ENCODE measurements around the gene TRABD2A. TPM values are rescaled to one million over a fixed set of nuclear protein-coding genes. Genes with fewer than 3 reads are reported as not detected.

Gene TRABD2A
- total and polyA plus RNA-seq, 2 of the 13 experiments (the other 11 are each of a cell fraction or from before 2014, with no cell fraction given), result 0.15 TPM; not detected in 1

- Histone ChIP-seq H3K9ac (ENCODE audit: insufficient read depth, low read depth, low read length) (no peak overlapping the region), H4K20me1 (ENCODE audit: insufficient read depth, low read length) (no peaks in the 10 kb centered on the region), H3K79me2 (ENCODE audit: insufficient read depth, low read length) (no peaks in the 10 kb centered on the region), H3K9me3 (ENCODE audit: low read length) (0 out of 2 replicates have a peak, but pooled peaks cover 5% of the 10 kb centered on the region), H3K4me1 (ENCODE audit: insufficient read depth, low read length) (peaks cover 8% of the 10 kb centered on the region; the same call in 1 of the 2 replicates), H3K4me2 (ENCODE audit: low read depth, low read length) (no peak overlapping the region), H3K27me3 (ENCODE audit: control insufficient read depth in 1 of 2, insufficient read depth in 2 of 2, low read length in 2 of 2) (no peaks in the 10 kb centered on the region; a peak in 1 of 5 replicates), H3K36me3 (replicated peaks in 1 of 2; ENCODE audit: control insufficient read depth in 1 of 2, insufficient read depth in 2 of 2, low read length in 2 of 2) (no peaks in the 10 kb centered on the region), H2AFZ (ENCODE audit: low read length) (no peak overlapping the region), H3K27ac (ENCODE audit: extremely low read length, insufficient read depth, low read length) (no peak overlapping the region), H3K4me3 (replicated peaks in 1 of 3; ENCODE audit: insufficient read depth in 1 of 3, low read depth in 2 of 3, low read length in 3 of 3) (no peak overlapping the region)
- ChIA-PET POLR2A (no interaction called here), CTCF (ENCODE audit: low intra/inter-chr PET ratio, low total read pairs) (no interaction called here)
- ATAC-seq (peak; percentile 84), DNase-seq (ENCODE audit: low spot score) (no peak), FAIRE-seq (no peak)
- 16% methylated on average over 3 of the region's 3 CpGs for WGBS (ENCODE audit: low lambda C conversion rate)
- intact Hi-C loops (cut with micrococcal nuclease; ENCODE audit: unreplicated experiment), result no loop called here
- in situ Hi-C loops (cut with HindIII; ENCODE audit: extremely low pct_ligation_motif_present, low pct_unique_long_range_greater_than_20kb), result no loop called here
- BruUV-seq (replicated peaks), result no TSS peak
- TF ChIP-seq, protein P1, sequence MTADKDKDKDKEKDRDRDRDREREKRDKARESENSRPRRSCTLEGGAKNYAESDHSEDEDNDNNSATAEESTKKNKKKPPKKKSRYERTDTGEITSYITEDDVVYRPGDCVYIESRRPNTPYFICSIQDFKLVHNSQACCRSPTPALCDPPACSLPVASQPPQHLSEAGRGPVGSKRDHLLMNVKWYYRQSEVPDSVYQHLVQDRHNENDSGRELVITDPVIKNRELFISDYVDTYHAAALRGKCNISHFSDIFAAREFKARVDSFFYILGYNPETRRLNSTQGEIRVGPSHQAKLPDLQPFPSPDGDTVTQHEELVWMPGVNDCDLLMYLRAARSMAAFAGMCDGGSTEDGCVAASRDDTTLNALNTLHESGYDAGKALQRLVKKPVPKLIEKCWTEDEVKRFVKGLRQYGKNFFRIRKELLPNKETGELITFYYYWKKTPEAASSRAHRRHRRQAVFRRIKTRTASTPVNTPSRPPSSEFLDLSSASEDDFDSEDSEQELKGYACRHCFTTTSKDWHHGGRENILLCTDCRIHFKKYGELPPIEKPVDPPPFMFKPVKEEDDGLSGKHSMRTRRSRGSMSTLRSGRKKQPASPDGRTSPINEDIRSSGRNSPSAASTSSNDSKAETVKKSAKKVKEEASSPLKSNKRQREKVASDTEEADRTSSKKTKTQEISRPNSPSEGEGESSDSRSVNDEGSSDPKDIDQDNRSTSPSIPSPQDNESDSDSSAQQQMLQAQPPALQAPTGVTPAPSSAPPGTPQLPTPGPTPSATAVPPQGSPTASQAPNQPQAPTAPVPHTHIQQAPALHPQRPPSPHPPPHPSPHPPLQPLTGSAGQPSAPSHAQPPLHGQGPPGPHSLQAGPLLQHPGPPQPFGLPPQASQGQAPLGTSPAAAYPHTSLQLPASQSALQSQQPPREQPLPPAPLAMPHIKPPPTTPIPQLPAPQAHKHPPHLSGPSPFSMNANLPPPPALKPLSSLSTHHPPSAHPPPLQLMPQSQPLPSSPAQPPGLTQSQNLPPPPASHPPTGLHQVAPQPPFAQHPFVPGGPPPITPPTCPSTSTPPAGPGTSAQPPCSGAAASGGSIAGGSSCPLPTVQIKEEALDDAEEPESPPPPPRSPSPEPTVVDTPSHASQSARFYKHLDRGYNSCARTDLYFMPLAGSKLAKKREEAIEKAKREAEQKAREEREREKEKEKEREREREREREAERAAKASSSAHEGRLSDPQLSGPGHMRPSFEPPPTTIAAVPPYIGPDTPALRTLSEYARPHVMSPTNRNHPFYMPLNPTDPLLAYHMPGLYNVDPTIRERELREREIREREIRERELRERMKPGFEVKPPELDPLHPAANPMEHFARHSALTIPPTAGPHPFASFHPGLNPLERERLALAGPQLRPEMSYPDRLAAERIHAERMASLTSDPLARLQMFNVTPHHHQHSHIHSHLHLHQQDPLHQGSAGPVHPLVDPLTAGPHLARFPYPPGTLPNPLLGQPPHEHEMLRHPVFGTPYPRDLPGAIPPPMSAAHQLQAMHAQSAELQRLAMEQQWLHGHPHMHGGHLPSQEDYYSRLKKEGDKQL (CRISPR knock-in tag; IDR thresholded peaks at IDR 0.05; ENCODE audit: low read depth), result no peak
- TF ChIP-seq JUN (CRISPR knock-in tag; IDR thresholded peaks at IDR 0.05) (no peak), SKIL (CRISPR knock-in tag; IDR thresholded peaks at IDR 0.05; ENCODE audit: borderline replicate concordance) (no peak), ZNF710 (CRISPR knock-in tag; IDR thresholded peaks at IDR 0.05; ENCODE audit: borderline replicate concordance) (no peak), NPAS2 (CRISPR knock-in tag; IDR thresholded peaks at IDR 0.05; ENCODE audit: borderline replicate concordance) (no peak)
- TF ChIP-seq, protein P2, sequence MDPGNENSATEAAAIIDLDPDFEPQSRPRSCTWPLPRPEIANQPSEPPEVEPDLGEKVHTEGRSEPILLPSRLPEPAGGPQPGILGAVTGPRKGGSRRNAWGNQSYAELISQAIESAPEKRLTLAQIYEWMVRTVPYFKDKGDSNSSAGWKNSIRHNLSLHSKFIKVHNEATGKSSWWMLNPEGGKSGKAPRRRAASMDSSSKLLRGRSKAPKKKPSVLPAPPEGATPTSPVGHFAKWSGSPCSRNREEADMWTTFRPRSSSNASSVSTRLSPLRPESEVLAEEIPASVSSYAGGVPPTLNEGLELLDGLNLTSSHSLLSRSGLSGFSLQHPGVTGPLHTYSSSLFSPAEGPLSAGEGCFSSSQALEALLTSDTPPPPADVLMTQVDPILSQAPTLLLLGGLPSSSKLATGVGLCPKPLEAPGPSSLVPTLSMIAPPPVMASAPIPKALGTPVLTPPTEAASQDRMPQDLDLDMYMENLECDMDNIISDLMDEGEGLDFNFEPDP (CRISPR knock-in tag; conservative IDR thresholded peaks at IDR 0.05), result no peak
These were observed 40.6 kb downstream of the TRABD2A start for GRCh38 chr2:84840306-84840705.
